H9 (cell line): ENCODE data around the gene KIF23. TPM values are rescaled to one million over a fixed set of nuclear protein-coding genes. Genes with fewer than 3 reads are reported as not detected.

Experiments
- DNase-seq: peaks from one replicate; pipeline ENCODE4 v3.0.0-alpha.2; 2017
- H2AFZ ChIP-seq: one replicate; pipeline ENCODE4 v1.6.1; 2013; ENCODE audit warnings: mild to moderate bottlenecking, low read length, control low read depth, moderate library complexity
- H2AK5ac ChIP-seq: 2 replicates; pipeline ENCODE4 v1.6.1; 2013; ENCODE audit warnings: low read length, control low read depth, mixed read lengths; ENCODE audit not compliant: insufficient read length
- H2BK120ac ChIP-seq: one replicate; pipeline ENCODE4 v1.6.1; 2013; ENCODE audit warnings: low read depth, mild to moderate bottlenecking, low read length, control low read depth, inconsistent platforms; ENCODE audit not compliant: poor library complexity, severe bottlenecking
- H2BK12ac ChIP-seq: 2 replicates; pipeline ENCODE4 v1.6.1; 2013; ENCODE audit warnings: low read length, control low read depth, mixed read lengths, low read depth; ENCODE audit not compliant: insufficient read length
- H2BK15ac ChIP-seq: 2 replicates; pipeline ENCODE4 v1.6.1; 2013; ENCODE audit warnings: low read depth, low read length, control low read depth
- H2BK20ac ChIP-seq: one replicate; pipeline ENCODE4 v1.6.1; 2013; ENCODE audit warnings: low read depth, mild to moderate bottlenecking, low read length, control low read depth, inconsistent platforms; ENCODE audit not compliant: poor library complexity, severe bottlenecking
- H2BK5ac ChIP-seq: 2 replicates; pipeline ENCODE4 v1.6.1; 2013; ENCODE audit warnings: low read length, control low read depth, mixed read lengths; ENCODE audit not compliant: insufficient read length
- H3K14ac ChIP-seq: 2 replicates; pipeline ENCODE4 v1.6.1; 2013; ENCODE audit warnings: low read length, control low read depth; ENCODE audit not compliant: insufficient read depth
- H3K18ac ChIP-seq: 2 replicates; pipeline ENCODE4 v1.6.1; 2013; ENCODE audit warnings: low read depth, mild to moderate bottlenecking, mixed read lengths, low read length, control low read depth; ENCODE audit not compliant: insufficient read length
- H3K23ac ChIP-seq: 2 replicates; pipeline ENCODE4 v1.6.1; 2013; ENCODE audit warnings: low read length, control low read depth, mixed read lengths, low read depth; ENCODE audit not compliant: insufficient read length
- H3K23me2 ChIP-seq: 2 replicates; pipeline ENCODE4 v1.6.1; 2013; ENCODE audit warnings: low read depth, mild to moderate bottlenecking, mixed read lengths, low read length, control low read depth; ENCODE audit not compliant: insufficient read length, poor library complexity, severe bottlenecking
- H3K27ac ChIP-seq: 2 replicates; pipeline ENCODE4 v1.5.1; 2013; ENCODE audit warnings: low read length, control low read depth, mixed read lengths, low read depth; ENCODE audit not compliant: insufficient read length
- H3K27me3 ChIP-seq: 2 replicates; pipeline ENCODE4 v1.6.1; 2013; ENCODE audit warnings: low read length, control low read depth, inconsistent platforms; ENCODE audit not compliant: insufficient read depth
- H3K4ac ChIP-seq: 2 replicates; pipeline ENCODE4 v1.6.1; 2013; ENCODE audit warnings: low read depth, mild to moderate bottlenecking, control low read depth, inconsistent platforms, low read length, moderate library complexity
- H3K4me1 ChIP-seq: 2 replicates; pipeline ENCODE4 v1.6.1; 2013; ENCODE audit warnings: low read length, control low read depth, inconsistent platforms; ENCODE audit not compliant: insufficient read depth
- H3K4me2 ChIP-seq: 2 replicates; pipeline ENCODE4 v1.6.1; 2013; ENCODE audit warnings: low read length, control low read depth, mixed read lengths; ENCODE audit not compliant: insufficient read length, insufficient read depth
- H3K56ac ChIP-seq: 2 replicates; pipeline ENCODE4 v1.6.1; 2013; ENCODE audit warnings: low read depth, mild to moderate bottlenecking, mixed read lengths, low read length, control low read depth; ENCODE audit not compliant: insufficient read length
- H3K79me1 ChIP-seq: 2 replicates; pipeline ENCODE4 v1.6.1; 2013; ENCODE audit warnings: low read depth, mild to moderate bottlenecking, moderate library complexity, low read length, control low read depth, inconsistent platforms; ENCODE audit not compliant: insufficient read depth, poor library complexity, severe bottlenecking
- H3K79me2 ChIP-seq: 2 replicates; pipeline ENCODE4 v1.6.1; 2013; ENCODE audit warnings: low read length, control low read depth, inconsistent platforms; ENCODE audit not compliant: insufficient read depth
- H3K9ac ChIP-seq: 2 replicates; pipeline ENCODE4 v1.6.1; 2013; ENCODE audit warnings: low read length, control low read depth, mixed read lengths; ENCODE audit not compliant: insufficient read length; ENCODE audit errors: extremely low read depth
- H3K9me3 ChIP-seq: one replicate; pipeline ENCODE4 v1.6.1; 2013; ENCODE audit warnings: low read depth, low read length, inconsistent platforms; ENCODE audit not compliant: control insufficient read depth
- H3T11ph ChIP-seq: one replicate; pipeline ENCODE4 v1.6.1; 2013; ENCODE audit warnings: mild to moderate bottlenecking, low read length, control low read depth, inconsistent platforms
- H4K20me1 ChIP-seq: one replicate; pipeline ENCODE4 v1.6.1; 2013; ENCODE audit not compliant: control insufficient read depth, insufficient read length, insufficient read depth
- H4K5ac ChIP-seq: 2 replicates; pipeline ENCODE4 v1.6.1; 2013; ENCODE audit warnings: low read depth, mild to moderate bottlenecking, mixed read lengths, low read length, control low read depth; ENCODE audit not compliant: insufficient read length
- H4K8ac ChIP-seq: replicated peaks from 2 replicates; pipeline ENCODE4 v1.6.1; 2013; ENCODE audit warnings: low read length, control low read depth, mixed read lengths, low read depth; ENCODE audit not compliant: insufficient read length
- H4K91ac ChIP-seq: 2 replicates; pipeline ENCODE4 v1.6.1; 2013; ENCODE audit warnings: low read depth, mild to moderate bottlenecking, moderate library complexity, mixed read lengths, low read length, control low read depth; ENCODE audit not compliant: insufficient read length
- H3K27ac Mint-ChIP-seq, 3 experiments: 2 replicates in 2 of 3; 3 replicates in 1 of 3; pipeline ENCODE4 v1.8.0; 2020 to 2021; ENCODE audit warnings: mixed read lengths in 3 of 3, mild to moderate bottlenecking in 1 of 3, moderate library complexity in 1 of 3
- H3K27me3 Mint-ChIP-seq: 2 replicates; pipeline ENCODE4 v1.8.0; 2021; ENCODE audit warnings: low read depth, mild to moderate bottlenecking, moderate library complexity, mixed read lengths
- H3K36me3 Mint-ChIP-seq, 3 experiments: 2 replicates in 2 of 3; 3 replicates in 1 of 3; pipeline ENCODE4 v1.8.0; 2020 to 2021; ENCODE audit warnings: low read depth in 3 of 3, mixed read lengths in 3 of 3; ENCODE audit not compliant: insufficient read depth in 1 of 3
- H3K4me1 Mint-ChIP-seq, 2 experiments: 2 replicates each; pipeline ENCODE4 v1.8.0; 2020; ENCODE audit warnings: mixed read lengths in 2 of 2
- H3K4me3 Mint-ChIP-seq, 2 experiments: 2 replicates in 1 of 2; 3 replicates in 1 of 2; pipeline ENCODE4 v1.8.0; 2020 to 2021; ENCODE audit warnings: mild to moderate bottlenecking in 2 of 2, mixed read lengths in 2 of 2, moderate library complexity in 1 of 2
- H3K9me3 Mint-ChIP-seq, 2 experiments: 2 replicates in 1 of 2; 3 replicates in 1 of 2; pipeline ENCODE4 v1.8.0; 2020; ENCODE audit warnings: mild to moderate bottlenecking in 2 of 2, mixed read lengths in 2 of 2, moderate library complexity in 1 of 2
- WGBS: extraction: QIAGEN DNeasy Blood & Tissue Kit; methylation state at CpG from one replicate; pipeline ENCODE4 v1.1.7; 2013; ENCODE audit warnings: missing lambda C conversion rate, low lambda C conversion rate, mixed read lengths; ENCODE audit not compliant: insufficient read length; ENCODE audit errors: extremely low coverage; 5-methylcytosine and 5-hydroxymethylcytosine counted together
- total RNA-seq: library from RNA; stranded (reverse); gene quantifications from 2 replicates; pipeline ENCODE4 v1.2.1, GENCODE V29; 2021
- TF ChIP-seq, protein P1 (sequence below): fragments of 200-600 bp; sonication (generic); conservative IDR thresholded peaks from 3 replicates; pipeline ENCODE4 v1.8.0; 2021; ENCODE audit warnings: antibody characterized with exemption, mild to moderate bottlenecking

The KIF23 gene
- total RNA-seq, 1 experiment from 2014 or later = 55.4 TPM

DNA sequence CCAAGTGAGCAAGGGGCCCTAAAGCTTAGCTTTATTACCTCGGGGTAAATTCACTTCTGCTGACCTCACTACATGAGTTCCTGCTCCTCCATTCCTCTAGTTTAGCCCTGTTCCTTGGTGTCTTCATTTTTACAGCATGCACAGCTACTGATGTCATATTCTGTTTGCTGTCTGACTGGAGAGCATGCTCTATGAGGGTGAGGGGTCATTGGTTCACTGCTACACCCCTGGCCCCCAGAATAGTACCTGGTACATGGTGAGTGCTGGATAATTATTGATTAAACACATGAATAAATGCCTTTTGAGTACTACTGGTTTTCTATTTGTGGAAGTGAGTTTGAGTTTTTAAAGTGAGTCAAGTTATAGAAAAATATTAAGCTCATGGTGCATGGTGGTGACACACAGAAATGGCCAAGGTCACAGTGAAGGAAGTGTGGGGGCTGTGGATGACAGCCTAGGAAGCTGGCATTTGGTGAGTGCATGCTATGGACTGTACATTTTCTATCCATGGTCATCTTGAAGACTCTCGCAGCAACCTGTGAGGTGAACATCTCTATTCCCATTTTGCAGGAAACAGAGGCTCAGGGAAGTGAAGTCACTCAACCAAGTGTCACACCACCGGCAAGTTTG is 72.4 kb downstream of the KIF23 start:
- Histone ChIP-seq H4K8ac (no peak overlapping the region), H3K18ac (no peak overlapping the region), H2AFZ (no peak overlapping the region), H4K91ac (no peak overlapping the region), H2BK5ac (no peak overlapping the region), H3K4me2 (no peak overlapping the region), H3K23me2 (no peaks in the 10 kb centered on the region), H3K23ac (no peak overlapping the region), H3K9ac (no peak overlapping the region), H3K4ac (no peak overlapping the region), H2AK5ac (no peak overlapping the region), H3K79me1 (no peaks in the 10 kb centered on the region), H4K5ac (no peak overlapping the region), H2BK20ac (no peak overlapping the region), H2BK120ac (no peak overlapping the region), H3K4me1 (no peaks in the 10 kb centered on the region), H3K9me3 (no peaks in the 10 kb centered on the region), H3K56ac (no peak overlapping the region), H2BK12ac (no peak overlapping the region), H3K27ac (no peak overlapping the region), H3K79me2 (no peaks in the 10 kb centered on the region), H3T11ph (no peak overlapping the region), H3K14ac (no peak overlapping the region), H2BK15ac (no peak overlapping the region), H3K27me3 (no peaks in the 10 kb centered on the region; the same call in 1 of the 2 replicates), H4K20me1 (no peaks in the 10 kb centered on the region)
- no peak for DNase-seq
- TF ChIP-seq, protein P1, sequence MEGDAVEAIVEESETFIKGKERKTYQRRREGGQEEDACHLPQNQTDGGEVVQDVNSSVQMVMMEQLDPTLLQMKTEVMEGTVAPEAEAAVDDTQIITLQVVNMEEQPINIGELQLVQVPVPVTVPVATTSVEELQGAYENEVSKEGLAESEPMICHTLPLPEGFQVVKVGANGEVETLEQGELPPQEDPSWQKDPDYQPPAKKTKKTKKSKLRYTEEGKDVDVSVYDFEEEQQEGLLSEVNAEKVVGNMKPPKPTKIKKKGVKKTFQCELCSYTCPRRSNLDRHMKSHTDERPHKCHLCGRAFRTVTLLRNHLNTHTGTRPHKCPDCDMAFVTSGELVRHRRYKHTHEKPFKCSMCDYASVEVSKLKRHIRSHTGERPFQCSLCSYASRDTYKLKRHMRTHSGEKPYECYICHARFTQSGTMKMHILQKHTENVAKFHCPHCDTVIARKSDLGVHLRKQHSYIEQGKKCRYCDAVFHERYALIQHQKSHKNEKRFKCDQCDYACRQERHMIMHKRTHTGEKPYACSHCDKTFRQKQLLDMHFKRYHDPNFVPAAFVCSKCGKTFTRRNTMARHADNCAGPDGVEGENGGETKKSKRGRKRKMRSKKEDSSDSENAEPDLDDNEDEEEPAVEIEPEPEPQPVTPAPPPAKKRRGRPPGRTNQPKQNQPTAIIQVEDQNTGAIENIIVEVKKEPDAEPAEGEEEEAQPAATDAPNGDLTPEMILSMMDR = no peak
- no peak overlapping the region; a peak in 1 of 7 replicates for H3K27ac Mint-ChIP-seq
- H3K4me1 Mint-ChIP-seq = no peaks in the 10 kb centered on the region
- peaks cover 2 to 5% (median 4%) of the 10 kb centered on the region in 3 experiments; a peak in 2 of 7 replicates for H3K36me3 Mint-ChIP-seq
- peaks cover 3% of the 10 kb centered on the region in 2 experiments; a peak in 4 of 5 replicates for H3K9me3 Mint-ChIP-seq
- peaks cover 12% of the 10 kb centered on the region for H3K27me3 Mint-ChIP-seq
- H3K4me3 Mint-ChIP-seq = no peak overlapping the region
- no CpG with 5 or more reads among the region's 3 CpGs for WGBS
